Measurements from ENCODE around the gene KLK6.

Gene KLK6

GRCh38 chr19:50947123-50947522 lies 22.3 kb downstream of the KLK6 start:
- no peak for DNase-seq

DNA sequence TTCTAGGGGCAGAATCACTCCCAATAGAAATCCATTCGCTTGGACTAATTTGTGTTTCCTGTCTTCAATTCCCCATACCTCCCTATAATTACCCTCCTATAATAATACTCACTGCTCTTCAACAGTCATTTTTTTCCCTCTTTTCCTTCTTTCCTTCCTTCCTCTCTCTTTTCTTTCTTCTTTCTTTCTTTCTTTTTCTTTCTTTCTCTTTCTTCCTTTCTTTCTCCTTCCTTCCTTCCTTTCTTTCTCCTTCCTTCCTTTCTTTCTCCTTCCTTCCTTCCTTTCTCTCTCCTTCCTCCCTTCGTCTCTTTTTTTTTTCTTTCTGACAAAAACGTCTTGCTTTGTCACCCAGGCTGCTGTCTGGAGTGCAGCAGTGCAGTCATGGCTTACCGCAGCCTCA lies 24.6 kb downstream of the KLK6 start:
- no peak for DNase-seq

DNA sequence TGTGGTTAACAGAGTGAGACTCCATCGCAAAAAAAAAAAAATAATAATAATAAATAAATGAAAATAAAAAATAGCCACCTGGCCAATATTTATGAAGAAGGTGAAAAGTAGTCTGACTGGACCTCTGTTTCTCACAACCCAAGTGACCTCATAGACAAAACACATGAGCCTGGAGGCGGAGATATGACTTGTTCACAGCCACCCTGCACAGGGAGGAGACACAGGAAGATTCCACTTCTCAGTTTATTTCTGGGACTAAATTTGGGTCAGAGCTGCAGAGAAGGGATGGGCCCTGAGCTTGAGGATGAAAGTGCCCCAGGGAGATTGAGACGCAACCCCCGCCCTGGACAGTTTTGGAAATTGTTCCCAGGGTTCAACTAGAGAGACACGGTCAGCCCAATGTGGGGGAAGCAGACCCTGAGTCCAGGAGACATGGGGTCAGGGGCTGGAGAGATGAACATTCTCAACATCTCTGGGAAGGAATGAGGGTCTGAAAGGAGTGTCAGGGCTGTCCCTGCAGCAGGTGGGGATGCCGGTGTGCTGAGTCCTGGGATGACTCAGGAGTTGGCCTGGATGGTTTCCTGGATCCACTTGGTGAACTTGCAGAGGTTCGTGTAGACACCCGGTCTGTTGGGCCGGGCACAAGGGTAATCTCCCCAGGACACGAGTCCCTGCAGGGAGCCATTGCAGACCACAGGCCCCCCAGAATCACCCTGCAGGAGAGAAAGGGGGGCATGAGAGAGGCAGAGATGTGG lies 26.1 kb downstream of the KLK6 start:
- no peak for DNase-seq

- DNase-seq = no peak
These were observed 29.8 kb downstream of the KLK6 start for GRCh38 chr19:50939596-50939995.

DNA sequence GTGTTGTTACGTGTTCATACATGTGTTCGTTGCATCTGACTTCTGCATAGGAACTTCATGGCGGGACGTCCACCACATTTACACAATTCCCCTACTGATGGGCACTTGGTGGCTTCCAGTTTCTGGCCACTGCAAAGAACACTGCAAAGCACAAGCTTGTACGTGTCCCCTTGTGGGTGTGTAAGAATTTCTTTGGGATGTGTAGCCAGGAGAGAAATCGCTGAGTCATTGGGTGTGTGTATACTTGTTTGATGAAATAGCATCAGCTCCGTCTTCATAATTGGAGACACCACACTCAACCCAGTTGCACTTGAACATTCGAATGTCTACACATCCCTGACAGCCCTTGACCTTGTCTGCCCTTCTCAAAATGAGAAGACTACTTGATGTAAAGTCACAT lies 35.8 kb downstream of the KLK6 start:
- DNase-seq = no peak

- DNase-seq = no peak
These were observed 36.7 kb downstream of the KLK6 start for GRCh38 chr19:50932690-50933083.

DNA sequence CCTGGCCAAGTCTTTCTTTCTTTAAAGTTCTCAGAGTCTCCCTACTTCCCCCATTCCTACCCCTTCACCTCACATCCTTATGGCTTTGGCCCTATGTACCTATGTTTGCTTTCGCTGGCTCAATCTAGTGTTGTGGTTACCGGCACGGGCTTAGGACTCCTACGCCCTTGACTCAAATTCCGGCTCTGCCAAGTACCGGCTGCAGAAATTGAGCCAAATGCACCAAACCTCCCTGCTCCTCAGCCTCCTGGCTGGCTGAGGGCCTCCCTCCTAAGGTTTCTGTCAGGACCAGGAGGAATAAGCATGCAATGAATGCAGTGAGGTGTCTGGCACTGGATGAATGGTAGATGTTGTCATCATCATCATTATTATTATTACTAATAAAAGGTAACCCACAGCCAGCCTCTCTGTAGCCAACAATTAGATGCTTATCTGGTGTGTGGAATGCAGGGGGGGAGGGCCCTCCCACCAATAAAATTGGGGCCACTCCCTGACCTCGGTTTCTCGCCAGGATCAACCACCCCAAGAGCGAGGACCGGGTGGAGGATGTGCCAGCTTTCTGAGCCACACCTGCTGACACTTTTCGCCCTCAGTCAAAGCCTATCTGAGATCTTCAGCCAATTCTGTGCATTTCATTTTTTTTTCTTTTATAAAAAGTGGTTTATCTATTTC lies 37.2 kb downstream of the KLK6 start:
- no peak for DNase-seq

GRCh38 chr19:50931023-50931422 lies 38.4 kb downstream of the KLK6 start:
- no peak for DNase-seq

DNA sequence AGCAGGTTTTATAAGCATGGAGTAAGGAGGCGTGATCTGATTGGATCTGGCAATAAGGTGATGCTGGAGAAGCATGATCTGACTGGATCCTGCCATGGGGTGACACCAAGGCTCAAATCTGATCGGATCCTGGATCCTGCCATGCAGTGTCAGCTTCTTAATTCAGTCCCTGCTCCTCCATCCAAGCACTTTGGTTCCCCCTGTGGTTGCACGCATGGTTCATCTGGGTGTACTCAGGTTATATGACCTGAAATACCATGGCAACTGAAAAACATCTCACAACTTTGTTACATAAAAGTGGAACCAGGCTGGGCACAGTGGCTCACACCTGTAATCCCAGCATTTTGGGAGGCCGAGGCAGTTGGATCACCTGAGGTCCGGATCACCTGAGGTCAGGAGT lies 40.6 kb downstream of the KLK6 start:
- no peak for DNase-seq

GRCh38 chr19:50926144-50926543 lies 43.2 kb downstream of the KLK6 start:
- DNase-seq = no peak

- no peak for DNase-seq
These were observed 43.7 kb downstream of the KLK6 start for GRCh38 chr19:50925734-50926133.

- no peak for DNase-seq
These were observed 44.8 kb downstream of the KLK6 start for GRCh38 chr19:50924586-50924985.

GRCh38 chr19:50922317-50922853 lies 47.0 kb downstream of the KLK6 start:
- peak; percentile 74 for DNase-seq

DNA sequence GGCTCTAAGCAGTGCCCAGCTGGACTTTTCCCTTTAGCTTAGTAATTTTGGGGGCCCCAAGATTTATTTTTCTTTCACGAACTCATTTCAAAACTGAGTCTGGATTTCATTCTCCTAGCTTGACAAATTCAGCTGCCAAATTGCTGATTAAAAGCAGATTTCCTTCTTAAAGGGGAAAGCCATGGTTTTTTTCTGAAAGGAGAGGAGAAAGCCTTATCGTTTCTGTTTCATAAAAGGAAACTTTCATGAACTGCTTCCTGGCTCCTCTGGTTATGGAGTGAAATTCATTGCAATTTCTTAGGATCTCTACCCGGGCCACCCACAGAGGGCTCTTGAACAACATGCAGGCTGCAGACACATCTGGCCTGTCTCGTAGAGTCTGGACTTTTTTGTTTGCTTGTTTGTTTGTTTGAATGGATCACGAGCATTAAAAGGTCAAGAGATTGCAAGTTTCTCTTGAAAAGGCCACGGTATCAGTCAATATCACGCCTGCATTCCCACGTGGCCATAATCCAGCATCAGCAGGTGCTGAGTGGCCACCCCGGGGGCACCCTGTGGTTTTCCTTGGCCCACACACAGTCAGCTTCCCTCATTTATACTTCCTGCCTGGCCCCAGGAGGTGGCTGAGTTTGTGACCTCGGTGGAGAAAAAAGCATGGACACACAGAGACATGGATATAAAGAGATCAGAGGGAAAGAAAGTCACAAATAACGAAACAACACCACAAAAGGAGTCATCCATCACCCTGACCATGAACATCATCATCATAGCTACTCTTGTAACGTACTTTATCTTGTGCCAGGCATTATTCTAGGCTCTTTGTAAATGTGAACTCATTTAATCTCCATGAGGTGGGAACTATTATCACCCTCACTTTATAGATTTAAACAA lies 47.7 kb downstream of the KLK6 start:
- DNase-seq = no peak

- DNase-seq = no peak
These were observed 53.3 kb downstream of the KLK6 start for GRCh38 chr19:50916069-50916468.

- DNase-seq = no peak
These were observed 56.4 kb downstream of the KLK6 start for GRCh38 chr19:50912727-50913716.

DNA sequence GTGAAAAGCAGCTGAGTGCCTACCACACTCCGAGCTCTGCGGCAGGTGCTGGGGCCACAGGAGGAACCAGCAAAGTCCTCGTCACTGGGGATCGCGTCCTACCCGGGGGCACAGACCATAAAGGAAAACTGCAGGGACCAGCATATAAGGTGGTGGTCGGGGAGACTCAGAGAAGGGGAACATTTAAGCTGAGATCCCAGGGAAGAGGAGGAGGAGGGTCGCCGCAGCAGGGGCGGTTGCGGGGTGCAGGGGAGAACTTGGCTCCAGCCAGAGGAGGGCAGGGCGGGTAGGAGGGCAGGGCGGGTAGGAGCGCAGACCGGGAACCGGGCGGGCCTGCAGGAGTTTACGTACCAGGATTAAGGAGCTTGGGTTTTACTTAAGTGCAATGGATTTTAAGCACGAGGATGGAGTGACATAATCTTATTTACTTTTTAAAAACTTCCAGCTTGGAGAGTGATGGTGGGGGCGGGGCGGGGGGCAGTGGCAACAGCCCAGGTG lies 57.2 kb downstream of the KLK6 start:
- no peak for DNase-seq

- DNase-seq = no peak
These were observed 57.9 kb downstream of the KLK6 start, which contains the start of gene KLK4 for GRCh38 chr19:50911206-50912101. KLK4 (minus strand) TSS chr19:50911395; CDS start chr19:50910738, 657 bp downstream.

DNA sequence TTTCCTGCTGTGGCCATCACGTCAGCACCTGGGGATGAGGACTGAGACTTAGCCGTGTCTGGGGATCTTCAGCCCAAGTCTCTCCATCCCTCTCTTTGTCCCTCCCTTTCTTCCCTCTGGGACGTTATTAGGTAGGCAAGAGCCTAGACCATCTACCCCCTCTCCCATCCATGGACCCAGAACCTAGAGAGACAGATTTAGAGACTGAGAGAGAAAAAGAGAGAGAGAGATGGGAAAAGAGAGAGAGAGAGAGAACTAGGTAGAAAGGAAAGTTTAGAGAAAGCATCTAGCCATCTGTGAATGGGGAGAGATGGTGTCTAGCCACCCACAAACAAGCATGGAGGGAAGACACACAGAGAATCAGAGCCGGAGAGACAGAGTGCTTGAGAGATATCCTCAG lies 58.7 kb downstream of the KLK6 start:
- DNase-seq = no peak

DNA sequence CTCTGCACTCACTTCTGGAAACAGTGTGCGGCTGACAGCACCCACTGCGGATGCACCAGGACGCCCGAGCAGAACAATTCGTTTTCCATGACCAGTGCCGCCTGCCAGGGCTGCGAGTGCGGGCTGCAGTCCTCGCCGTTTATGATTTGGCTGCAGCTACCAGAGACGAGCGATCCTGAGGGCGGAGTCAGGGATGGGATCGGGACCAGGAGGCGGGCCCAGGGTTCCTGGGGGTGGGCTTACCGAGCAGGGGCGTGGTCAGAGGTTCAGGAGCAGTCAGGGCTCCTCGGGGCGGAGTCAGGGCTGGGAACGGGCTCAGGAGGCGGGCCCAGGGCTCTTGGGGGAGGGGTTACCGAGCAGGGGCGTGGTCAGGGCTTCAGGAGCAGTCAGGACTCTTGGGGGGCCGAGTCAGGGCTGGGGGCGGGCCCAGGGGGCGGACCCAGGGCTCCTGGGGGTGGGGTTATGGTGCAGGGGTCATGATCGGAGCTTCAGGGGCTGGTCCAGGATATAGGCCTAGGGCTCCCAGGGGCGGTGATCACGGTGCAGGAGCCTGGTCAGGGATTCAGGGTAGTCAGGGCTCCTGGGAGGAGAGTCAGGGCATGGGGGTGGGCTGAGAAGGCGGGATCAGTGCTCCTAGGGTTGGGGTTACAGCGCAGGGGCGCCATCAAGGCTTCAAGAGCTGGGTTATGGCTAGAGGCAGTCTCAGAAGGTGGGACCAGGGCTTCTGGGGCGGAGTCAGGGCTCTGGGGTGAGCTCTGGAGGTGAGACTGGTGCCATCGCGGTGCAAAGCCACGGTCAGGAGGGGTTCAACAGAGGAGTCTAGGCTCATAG lies 59.9 kb downstream of the KLK6 start:
- peak; percentile 2 for DNase-seq
